Measurements from ENCODE around the gene BET1. TPM values are rescaled to one million over a fixed set of nuclear protein-coding genes. Genes with fewer than 3 reads are reported as not detected.

Gene BET1
- total RNA-seq, 1 experiment from 2014 or later = 17.2 TPM

DNA sequence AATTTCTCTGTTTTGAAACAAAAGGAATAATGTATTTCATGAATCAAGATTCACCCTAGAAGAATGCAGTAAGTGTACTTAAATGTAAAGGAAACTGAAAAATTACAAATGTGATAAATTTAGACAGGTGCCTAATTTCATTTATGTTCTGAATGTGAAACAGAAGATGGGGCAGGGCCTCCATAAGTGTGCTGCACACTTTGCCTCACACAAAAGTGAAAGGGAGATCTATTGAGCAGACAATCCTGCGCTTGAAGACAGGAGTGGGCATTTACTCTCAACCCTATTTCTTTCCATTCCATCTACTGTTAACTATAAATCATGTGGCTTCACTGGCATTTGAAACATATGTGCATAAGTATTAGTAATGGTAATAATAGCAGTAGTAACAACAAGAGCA lies 46.4 kb downstream of the BET1 start:
- H3K4me1 ChIP-seq (ENCODE audit: control insufficient read depth in 1 of 2, insufficient read depth in 2 of 2, low read length in 2 of 2) = no peaks in the 10 kb centered on the region
- RAD21 ChIA-PET (ENCODE audit: low non-redundant PET in 1 of 2, low total read pairs in 2 of 2, uncharacterized antibody in 2 of 2, unreplicated experiment in 2 of 2) = no interaction called here
- ATAC-seq (no peak), DNase-seq (ENCODE audit: low read depth, low spot score) (no peak)
- H3K27ac ChIP-seq (ENCODE audit: low read depth, low read length) = no peak overlapping the region
- CTCF ChIA-PET = no interaction called here
- H3K4me3 ChIP-seq (replicated peaks in 1 of 2; ENCODE audit: low read depth in 1 of 2, low read length in 2 of 2) = no peak overlapping the region
- BruUV-seq (replicated peaks) = no TSS peak
- no peak overlapping the region for H2AFZ ChIP-seq (ENCODE audit: low read depth, low read length, poor library complexity, severe bottlenecking)
- no peak overlapping the region for H3K9ac ChIP-seq (ENCODE audit: low read length)
- no peaks in the 10 kb centered on the region for H3K9me3 ChIP-seq (ENCODE audit: control insufficient read depth in 1 of 2, insufficient read depth in 1 of 2, low read depth in 1 of 2, low read length in 2 of 2)
- POLR2A ChIA-PET = no interaction called here
- no peaks in the 10 kb centered on the region for H3K36me3 ChIP-seq (ENCODE audit: control insufficient read depth in 1 of 2, insufficient read depth in 2 of 2, low read length in 2 of 2)
- H3K4me2 ChIP-seq (ENCODE audit: low read length) = no peak overlapping the region
- H3K79me2 ChIP-seq (ENCODE audit: insufficient read depth, low read length) = no peaks in the 10 kb centered on the region
- H4K20me1 ChIP-seq (ENCODE audit: insufficient read depth) = no peaks in the 10 kb centered on the region
- H3K27me3 ChIP-seq (ENCODE audit: insufficient read depth, low read length) = no peaks in the 10 kb centered on the region
- H3K9me2 ChIP-seq (ENCODE audit: insufficient read depth) = no peaks in the 10 kb centered on the region
- intact Hi-C loops (cut with micrococcal nuclease) = no loop called here
- TF ChIP-seq CBX3 (IDR thresholded peaks at IDR 0.05; ENCODE audit: low read depth) = no peak
- TF ChIP-seq ZNF274 (IDR thresholded peaks at IDR 0.05; ENCODE audit: low read depth, low read length) = no peak
- TF ChIP-seq SRF (IDR thresholded peaks at IDR 0.05; ENCODE audit: low read depth) = no peak
- TF ChIP-seq EGR1 (IDR thresholded peaks at IDR 0.05; ENCODE audit: low read depth) = no peak
- no peak for TF ChIP-seq RAD21 (IDR thresholded peaks at IDR 0.05; ENCODE audit: low read depth)
- no peak for TF ChIP-seq YY1 (IDR thresholded peaks at IDR 0.05; ENCODE audit: extremely low read depth, insufficient replicate concordance, low read depth, low read length)
- no peak for TF ChIP-seq ELF1 (IDR thresholded peaks at IDR 0.05; ENCODE audit: borderline replicate concordance, low read depth)
- no peak for TF ChIP-seq ZFX (IDR thresholded peaks at IDR 0.05)
- TF ChIP-seq, protein P1, sequence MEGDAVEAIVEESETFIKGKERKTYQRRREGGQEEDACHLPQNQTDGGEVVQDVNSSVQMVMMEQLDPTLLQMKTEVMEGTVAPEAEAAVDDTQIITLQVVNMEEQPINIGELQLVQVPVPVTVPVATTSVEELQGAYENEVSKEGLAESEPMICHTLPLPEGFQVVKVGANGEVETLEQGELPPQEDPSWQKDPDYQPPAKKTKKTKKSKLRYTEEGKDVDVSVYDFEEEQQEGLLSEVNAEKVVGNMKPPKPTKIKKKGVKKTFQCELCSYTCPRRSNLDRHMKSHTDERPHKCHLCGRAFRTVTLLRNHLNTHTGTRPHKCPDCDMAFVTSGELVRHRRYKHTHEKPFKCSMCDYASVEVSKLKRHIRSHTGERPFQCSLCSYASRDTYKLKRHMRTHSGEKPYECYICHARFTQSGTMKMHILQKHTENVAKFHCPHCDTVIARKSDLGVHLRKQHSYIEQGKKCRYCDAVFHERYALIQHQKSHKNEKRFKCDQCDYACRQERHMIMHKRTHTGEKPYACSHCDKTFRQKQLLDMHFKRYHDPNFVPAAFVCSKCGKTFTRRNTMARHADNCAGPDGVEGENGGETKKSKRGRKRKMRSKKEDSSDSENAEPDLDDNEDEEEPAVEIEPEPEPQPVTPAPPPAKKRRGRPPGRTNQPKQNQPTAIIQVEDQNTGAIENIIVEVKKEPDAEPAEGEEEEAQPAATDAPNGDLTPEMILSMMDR (IDR thresholded peaks at IDR 0.05 in 2 of 3, conservative IDR thresholded peaks at IDR 0.05 in 1 of 3; ENCODE audit: borderline replicate concordance in 1 of 3, insufficient read depth in 1 of 3, low read depth in 2 of 3, low read length in 2 of 3) = no peak
- no peak for TF ChIP-seq TCF7L2 (IDR thresholded peaks at IDR 0.05; ENCODE audit: borderline replicate concordance, extremely low read depth, insufficient read depth, insufficient read length)
- no peak for TF ChIP-seq CEBPB (IDR thresholded peaks at IDR 0.05; ENCODE audit: low read depth)
- no peak for TF ChIP-seq SIN3A (IDR thresholded peaks at IDR 0.05; ENCODE audit: low read depth)
- no peak for TF ChIP-seq FOSL1 (IDR thresholded peaks at IDR 0.05; ENCODE audit: low read depth)
- no peak for TF ChIP-seq POLR2A (IDR thresholded peaks at IDR 0.05; ENCODE audit: borderline replicate concordance, extremely low read depth, insufficient read depth, insufficient read length)
- TF ChIP-seq JUND (IDR thresholded peaks at IDR 0.05) = no peak
- TF ChIP-seq EZH2 (IDR thresholded peaks at IDR 0.05) = no peak

Data from HCT116 (cell line).